ENCODE results near the gene NUP188. TPM values are rescaled to one million over a fixed set of nuclear protein-coding genes. Genes with fewer than 3 reads are reported as not detected.
"Not testable (repeated sequence)": the region's sequence is repeated elsewhere in the genome, so short reads cannot be mapped to it uniquely, and the experiment has no call there.

Gene NUP188
- total RNA-seq, 1 donor from 2014 or later, result 47.6 TPM

- no peak for DNase-seq
These were observed 3.5 kb upstream of the NUP188 start for GRCh38 chr9:128943832-128944620.

- DNase-seq, result not testable (repeated sequence)
These were observed 2.5 kb upstream of the NUP188 start for GRCh38 chr9:128944966-128945365.

GRCh38 chr9:128945798-128946501, 1.5 kb upstream of the NUP188 start:
- DNase-seq, result no peak

- DNase-seq, result no peak
These were observed 775 bp upstream of the NUP188 start for GRCh38 chr9:128946571-128947276.

- DNase-seq, result no peak
These were observed 297 bp upstream of the NUP188 start for GRCh38 chr9:128947277-128947526.

- DNase-seq, result not testable (repeated sequence)
These were observed 13.9 kb downstream of the NUP188 start for GRCh38 chr9:128961403-128961802.

GRCh38 chr9:128969491-128969890, 22.0 kb downstream of the NUP188 start:
- no peak for DNase-seq

GRCh38 chr9:128972956-128973355, 25.5 kb downstream of the NUP188 start:
- DNase-seq, result no peak

GRCh38 chr9:128979111-128979510, 31.6 kb downstream of the NUP188 start:
- DNase-seq, result no peak

- no peak for DNase-seq
These were observed 36.0 kb downstream of the NUP188 start for GRCh38 chr9:128983536-128983935.

- DNase-seq, result no peak
These were observed 39.2 kb downstream of the NUP188 start for GRCh38 chr9:128986671-128987070.

- peak; percentile 95 for DNase-seq
These were observed 40.3 kb downstream of the NUP188 start for GRCh38 chr9:128987805-128988204.

- no peak for DNase-seq
These were observed 45.5 kb downstream of the NUP188 start for GRCh38 chr9:128992995-128993394.

- DNase-seq, result no peak
These were observed 48.3 kb downstream of the NUP188 start for GRCh38 chr9:128995791-128996190.

- DNase-seq, result no peak
These were observed 51.0 kb downstream of the NUP188 start for GRCh38 chr9:128998462-128998861.

- no peak for DNase-seq
These were observed 52.2 kb downstream of the NUP188 start for GRCh38 chr9:128999581-129000206.

GRCh38 chr9:129001504-129002325, 54.2 kb downstream of the NUP188 start:
- no peak for DNase-seq

- DNase-seq, result no peak
These were observed 55.5 kb downstream of the NUP188 start for GRCh38 chr9:129002992-129003391.

GRCh38 chr9:129004173-129004572, 56.7 kb downstream of the NUP188 start:
- DNase-seq, result not testable (repeated sequence)

- no peak for DNase-seq
These were observed 58.0 kb downstream of the NUP188 start for GRCh38 chr9:129005336-129005997.

- peak; percentile 87 for DNase-seq
These were observed 59.0 kb downstream of the NUP188 start for GRCh38 chr9:129006328-129007034.

Data from tongue (tissue), 2 donors.